Measurements from ENCODE around the gene LIPT1.
"Not testable (repeated sequence)": the region's sequence is repeated elsewhere in the genome, so short reads cannot be mapped to it uniquely, and the experiment has no call there.

Gene LIPT1

DNA sequence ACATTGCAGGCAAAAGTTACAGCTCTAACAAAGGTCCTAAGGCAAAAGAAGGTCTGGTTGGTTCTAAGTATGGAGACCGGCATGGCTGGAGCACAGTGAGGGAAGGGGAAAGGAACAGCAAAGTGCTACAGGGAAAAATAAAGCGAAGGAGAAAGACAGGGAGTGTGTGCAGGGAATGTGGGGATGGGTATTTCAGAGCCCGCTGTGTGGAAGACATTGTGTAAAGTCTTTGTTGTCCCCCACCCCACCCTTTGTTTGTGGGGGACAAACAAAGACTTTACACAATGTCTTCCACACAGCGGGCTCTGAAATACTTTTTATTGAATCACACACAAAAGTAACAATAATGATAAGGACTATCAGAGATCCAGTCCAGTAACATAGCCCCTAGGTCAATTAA, 42.1 kb upstream of the LIPT1 start:
- no peaks in the 10 kb centered on the region for H3K9me3 ChIP-seq (ENCODE audit: insufficient read depth, low read length)
- no peak overlapping the region for H3K27ac ChIP-seq (ENCODE audit: low read length)
- no peaks in the 10 kb centered on the region for H3K79me2 ChIP-seq (ENCODE audit: low read length)
- H3K36me3 ChIP-seq (replicated peaks; ENCODE audit: low read depth, low read length): no peaks in the 10 kb centered on the region
- no peak overlapping the region for H2AFZ ChIP-seq (ENCODE audit: low read depth, low read length)
- H3K4me1 ChIP-seq (ENCODE audit: low read length): no peaks in the 10 kb centered on the region
- TF ChIP-seq, protein P1, sequence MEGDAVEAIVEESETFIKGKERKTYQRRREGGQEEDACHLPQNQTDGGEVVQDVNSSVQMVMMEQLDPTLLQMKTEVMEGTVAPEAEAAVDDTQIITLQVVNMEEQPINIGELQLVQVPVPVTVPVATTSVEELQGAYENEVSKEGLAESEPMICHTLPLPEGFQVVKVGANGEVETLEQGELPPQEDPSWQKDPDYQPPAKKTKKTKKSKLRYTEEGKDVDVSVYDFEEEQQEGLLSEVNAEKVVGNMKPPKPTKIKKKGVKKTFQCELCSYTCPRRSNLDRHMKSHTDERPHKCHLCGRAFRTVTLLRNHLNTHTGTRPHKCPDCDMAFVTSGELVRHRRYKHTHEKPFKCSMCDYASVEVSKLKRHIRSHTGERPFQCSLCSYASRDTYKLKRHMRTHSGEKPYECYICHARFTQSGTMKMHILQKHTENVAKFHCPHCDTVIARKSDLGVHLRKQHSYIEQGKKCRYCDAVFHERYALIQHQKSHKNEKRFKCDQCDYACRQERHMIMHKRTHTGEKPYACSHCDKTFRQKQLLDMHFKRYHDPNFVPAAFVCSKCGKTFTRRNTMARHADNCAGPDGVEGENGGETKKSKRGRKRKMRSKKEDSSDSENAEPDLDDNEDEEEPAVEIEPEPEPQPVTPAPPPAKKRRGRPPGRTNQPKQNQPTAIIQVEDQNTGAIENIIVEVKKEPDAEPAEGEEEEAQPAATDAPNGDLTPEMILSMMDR (IDR thresholded peaks at IDR 0.05; ENCODE audit: low read depth, low read length): no peak
- TF ChIP-seq EZH2phosphoT487 (IDR thresholded peaks at IDR 0.05; ENCODE audit: low read depth): no peak
- H3K4me2 ChIP-seq (ENCODE audit: low read length): no peak overlapping the region
- no peaks in the 10 kb centered on the region for H4K20me1 ChIP-seq (ENCODE audit: insufficient read depth, low read length)
- no peak overlapping the region for H3K4me3 ChIP-seq (ENCODE audit: low read length)
- no peak overlapping the region for H3K9ac ChIP-seq (ENCODE audit: low read length)
- no peaks in the 10 kb centered on the region for H3K27me3 ChIP-seq (ENCODE audit: low read depth, low read length)

DNA sequence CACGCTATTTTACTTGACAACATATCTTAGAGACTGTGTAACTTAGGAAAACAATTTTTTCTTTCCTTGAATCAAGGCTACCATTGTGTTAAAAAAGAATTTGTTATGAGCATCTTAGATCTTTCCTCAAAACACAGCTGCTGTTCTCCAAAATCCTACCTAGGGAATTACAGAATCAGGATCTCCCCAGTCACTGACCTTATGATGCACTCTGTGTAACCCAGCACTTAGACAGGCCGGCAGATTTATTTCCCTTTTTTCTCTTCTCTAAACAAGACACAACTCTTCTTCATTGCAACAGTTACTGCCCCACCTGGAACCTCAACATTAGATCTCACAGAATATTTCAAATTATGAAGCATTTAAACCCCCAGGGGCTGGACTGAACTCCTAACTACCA, 26.8 kb upstream of the LIPT1 start:
- H3K27me3 ChIP-seq (ENCODE audit: low read depth, low read length): no peaks in the 10 kb centered on the region
- no peak overlapping the region for H3K27ac ChIP-seq (ENCODE audit: low read length)
- H3K9ac ChIP-seq (ENCODE audit: low read length): no peak overlapping the region
- peaks cover 21% of the 10 kb centered on the region for H3K4me1 ChIP-seq (ENCODE audit: low read length)
- H3K36me3 ChIP-seq (replicated peaks; ENCODE audit: low read depth, low read length): peaks cover 17% of the 10 kb centered on the region
- no peak overlapping the region for H2AFZ ChIP-seq (ENCODE audit: low read depth, low read length)
- no peak overlapping the region for H3K4me3 ChIP-seq (ENCODE audit: low read length)
- no peak overlapping the region for H3K4me2 ChIP-seq (ENCODE audit: low read length)
- H3K79me2 ChIP-seq (ENCODE audit: low read length): no peaks in the 10 kb centered on the region
- H3K9me3 ChIP-seq (ENCODE audit: insufficient read depth, low read length): no peaks in the 10 kb centered on the region
- no peak for TF ChIP-seq EZH2phosphoT487 (IDR thresholded peaks at IDR 0.05; ENCODE audit: low read depth)
- TF ChIP-seq, protein P1 (IDR thresholded peaks at IDR 0.05; ENCODE audit: low read depth, low read length): no peak
- H4K20me1 ChIP-seq (ENCODE audit: insufficient read depth, low read length): no peaks in the 10 kb centered on the region

DNA sequence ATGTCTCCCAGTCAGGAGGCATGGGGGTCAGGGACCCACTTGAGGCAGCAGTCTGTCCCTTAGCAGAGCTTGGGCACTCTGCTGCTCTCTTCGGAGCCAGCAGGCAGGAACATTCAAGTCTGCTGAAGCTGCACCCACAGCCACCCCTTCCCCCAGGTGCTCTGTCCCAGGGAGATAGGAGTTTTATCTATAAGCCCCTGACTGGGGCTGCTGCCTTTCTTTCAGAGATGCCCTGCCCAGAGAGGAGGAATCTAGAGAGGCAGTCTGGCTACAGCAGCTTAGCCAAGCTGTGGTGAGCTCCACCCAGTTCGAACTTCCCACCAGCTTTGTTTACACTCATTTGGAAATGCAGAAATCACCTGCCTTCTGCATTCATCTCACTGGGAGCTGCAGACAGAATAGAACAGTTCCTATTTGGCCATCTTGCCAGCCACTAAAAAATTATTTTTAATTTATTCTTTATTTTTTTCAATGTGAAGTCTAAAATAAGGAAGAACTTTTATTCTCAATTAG, 19.7 kb upstream of the LIPT1 start:
- not testable (repeated sequence) for H2AFZ ChIP-seq (ENCODE audit: low read depth, low read length); H3K36me3 ChIP-seq (replicated peaks; ENCODE audit: low read depth, low read length); H3K9ac ChIP-seq (ENCODE audit: low read length); H3K4me1 ChIP-seq (ENCODE audit: low read length); H3K4me3 ChIP-seq (ENCODE audit: low read length); H4K20me1 ChIP-seq (ENCODE audit: insufficient read depth, low read length); H3K79me2 ChIP-seq (ENCODE audit: low read length); H3K9me3 ChIP-seq (ENCODE audit: insufficient read depth, low read length); H3K27me3 ChIP-seq (ENCODE audit: low read depth, low read length); H3K27ac ChIP-seq (ENCODE audit: low read length); H3K4me2 ChIP-seq (ENCODE audit: low read length)

DNA sequence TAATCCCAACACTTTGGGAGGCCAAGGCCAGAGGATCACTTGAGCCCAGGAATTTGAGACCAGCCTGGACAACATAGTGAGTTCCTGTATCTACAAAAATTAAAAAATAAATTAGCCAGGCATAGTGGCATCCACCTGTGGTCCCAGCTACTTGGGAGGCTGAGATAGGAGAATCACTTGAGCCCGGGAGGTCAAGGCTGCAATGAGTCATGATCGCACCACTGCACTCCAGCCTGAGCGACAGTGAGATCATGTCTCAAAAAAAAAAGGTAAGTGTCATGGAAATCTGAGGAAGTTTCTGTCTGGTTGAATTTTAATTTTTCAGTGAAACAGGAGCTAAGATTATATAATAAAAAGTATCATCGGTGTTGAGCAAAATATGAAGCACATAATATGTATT, 15.8 kb upstream of the LIPT1 start:
- Histone ChIP-seq H3K4me3 (ENCODE audit: low read length) (no peak overlapping the region), H2AFZ (ENCODE audit: low read depth, low read length) (no peak overlapping the region), H3K4me2 (ENCODE audit: low read length) (no peak overlapping the region), H3K27me3 (ENCODE audit: low read depth, low read length) (no peaks in the 10 kb centered on the region), H3K9me3 (ENCODE audit: insufficient read depth, low read length) (no peaks in the 10 kb centered on the region), H3K79me2 (ENCODE audit: low read length) (no peaks in the 10 kb centered on the region), H3K4me1 (ENCODE audit: low read length) (peaks cover 14% of the 10 kb centered on the region), H3K27ac (ENCODE audit: low read length) (no peak overlapping the region), H3K36me3 (replicated peaks; ENCODE audit: low read depth, low read length) (no peaks in the 10 kb centered on the region), H3K9ac (ENCODE audit: low read length) (no peak overlapping the region), H4K20me1 (ENCODE audit: insufficient read depth, low read length) (no peaks in the 10 kb centered on the region)
- TF ChIP-seq, protein P1 (IDR thresholded peaks at IDR 0.05; ENCODE audit: low read depth, low read length): no peak
- no peak for TF ChIP-seq EZH2phosphoT487 (IDR thresholded peaks at IDR 0.05; ENCODE audit: low read depth)

All from OCI-LY3 (cell line).